Chondrocyte (in vitro differentiated cells): Measurements from ENCODE around the gene MRPL42. TPM values are rescaled to one million over a fixed set of nuclear protein-coding genes. Genes with fewer than 3 reads are reported as not detected.
A peak's percentile ranks its signal among the peaks of the same experiment; 100 is the strongest.
"Not testable (repeated sequence)": the region's sequence is repeated elsewhere in the genome, so short reads cannot be mapped to it uniquely, and the experiment has no call there.

Source experiments
- DNase-seq: peaks from one replicate; pipeline ENCODE4 v3.0.0; 2021; ENCODE audit warnings: mixed read lengths, low spot score
- H3K27ac Mint-ChIP-seq: one replicate; pipeline ENCODE4 v1.8.0; 2021; ENCODE audit warnings: mild to moderate bottlenecking, moderate library complexity, mixed read lengths; ENCODE audit not compliant: unreplicated experiment
- H3K27me3 Mint-ChIP-seq: 2 replicates; pipeline ENCODE4 v1.8.0; 2021; ENCODE audit warnings: low read depth, mixed read lengths
- H3K36me3 Mint-ChIP-seq: 2 replicates; pipeline ENCODE4 v1.8.0; 2021; ENCODE audit warnings: low read depth, mixed read lengths
- H3K4me1 Mint-ChIP-seq: 2 replicates; pipeline ENCODE4 v1.8.0; 2021; ENCODE audit warnings: low read depth, mild to moderate bottlenecking, mixed read lengths
- H3K4me3 Mint-ChIP-seq: one replicate; pipeline ENCODE4 v1.8.0; 2021; ENCODE audit warnings: mild to moderate bottlenecking, moderate library complexity, mixed read lengths; ENCODE audit not compliant: unreplicated experiment
- H3K9me3 Mint-ChIP-seq: 2 replicates; pipeline ENCODE4 v1.8.0; 2021; ENCODE audit warnings: low read depth, mixed read lengths
- total RNA-seq: library from RNA; stranded (reverse); gene quantifications from 3 replicates; pipeline ENCODE4 v1.2.1, GENCODE V29; 2021
- TF ChIP-seq, protein P1 (sequence below): fragments of 200-600 bp; sonication (generic); IDR thresholded peaks from 2 replicates; pipeline ENCODE4 v1.5.0; 2021; ENCODE audit warnings: antibody characterized with exemption, mild to moderate bottlenecking, moderate library complexity

MRPL42 gene
- total RNA-seq, 1 donor from 2014 or later: 41.4 TPM

DNA sequence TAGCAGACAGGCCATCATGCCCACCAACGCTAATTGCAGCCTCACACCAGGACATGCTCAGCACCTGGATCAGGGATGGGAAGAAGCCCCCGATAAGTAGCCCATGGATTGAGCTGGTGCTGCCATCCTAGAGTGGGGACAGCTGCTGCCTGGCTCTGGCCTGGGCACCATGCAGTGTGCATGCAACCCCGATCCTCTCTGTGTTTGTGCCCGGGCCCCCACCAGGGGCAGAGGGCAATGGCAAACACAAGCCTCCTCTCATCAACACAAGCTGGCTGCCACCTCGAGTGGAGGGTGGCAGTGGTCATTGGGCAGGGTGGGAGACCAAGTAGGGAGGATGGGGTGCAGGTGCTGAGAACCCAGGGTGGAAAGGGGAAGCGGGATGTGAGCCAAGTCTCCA is 81.9 kb downstream of the MRPL42 start:
- Mint-ChIP-seq H3K4me1 (no peaks in the 10 kb centered on the region), H3K27ac (no peak overlapping the region), H3K36me3 (no peaks in the 10 kb centered on the region), H3K4me3 (no peak overlapping the region), H3K27me3 (no peaks in the 10 kb centered on the region), H3K9me3 (peaks cover 3% of the 10 kb centered on the region)
- TF ChIP-seq, protein P1, sequence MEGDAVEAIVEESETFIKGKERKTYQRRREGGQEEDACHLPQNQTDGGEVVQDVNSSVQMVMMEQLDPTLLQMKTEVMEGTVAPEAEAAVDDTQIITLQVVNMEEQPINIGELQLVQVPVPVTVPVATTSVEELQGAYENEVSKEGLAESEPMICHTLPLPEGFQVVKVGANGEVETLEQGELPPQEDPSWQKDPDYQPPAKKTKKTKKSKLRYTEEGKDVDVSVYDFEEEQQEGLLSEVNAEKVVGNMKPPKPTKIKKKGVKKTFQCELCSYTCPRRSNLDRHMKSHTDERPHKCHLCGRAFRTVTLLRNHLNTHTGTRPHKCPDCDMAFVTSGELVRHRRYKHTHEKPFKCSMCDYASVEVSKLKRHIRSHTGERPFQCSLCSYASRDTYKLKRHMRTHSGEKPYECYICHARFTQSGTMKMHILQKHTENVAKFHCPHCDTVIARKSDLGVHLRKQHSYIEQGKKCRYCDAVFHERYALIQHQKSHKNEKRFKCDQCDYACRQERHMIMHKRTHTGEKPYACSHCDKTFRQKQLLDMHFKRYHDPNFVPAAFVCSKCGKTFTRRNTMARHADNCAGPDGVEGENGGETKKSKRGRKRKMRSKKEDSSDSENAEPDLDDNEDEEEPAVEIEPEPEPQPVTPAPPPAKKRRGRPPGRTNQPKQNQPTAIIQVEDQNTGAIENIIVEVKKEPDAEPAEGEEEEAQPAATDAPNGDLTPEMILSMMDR: no peak
- no peak for DNase-seq

DNA sequence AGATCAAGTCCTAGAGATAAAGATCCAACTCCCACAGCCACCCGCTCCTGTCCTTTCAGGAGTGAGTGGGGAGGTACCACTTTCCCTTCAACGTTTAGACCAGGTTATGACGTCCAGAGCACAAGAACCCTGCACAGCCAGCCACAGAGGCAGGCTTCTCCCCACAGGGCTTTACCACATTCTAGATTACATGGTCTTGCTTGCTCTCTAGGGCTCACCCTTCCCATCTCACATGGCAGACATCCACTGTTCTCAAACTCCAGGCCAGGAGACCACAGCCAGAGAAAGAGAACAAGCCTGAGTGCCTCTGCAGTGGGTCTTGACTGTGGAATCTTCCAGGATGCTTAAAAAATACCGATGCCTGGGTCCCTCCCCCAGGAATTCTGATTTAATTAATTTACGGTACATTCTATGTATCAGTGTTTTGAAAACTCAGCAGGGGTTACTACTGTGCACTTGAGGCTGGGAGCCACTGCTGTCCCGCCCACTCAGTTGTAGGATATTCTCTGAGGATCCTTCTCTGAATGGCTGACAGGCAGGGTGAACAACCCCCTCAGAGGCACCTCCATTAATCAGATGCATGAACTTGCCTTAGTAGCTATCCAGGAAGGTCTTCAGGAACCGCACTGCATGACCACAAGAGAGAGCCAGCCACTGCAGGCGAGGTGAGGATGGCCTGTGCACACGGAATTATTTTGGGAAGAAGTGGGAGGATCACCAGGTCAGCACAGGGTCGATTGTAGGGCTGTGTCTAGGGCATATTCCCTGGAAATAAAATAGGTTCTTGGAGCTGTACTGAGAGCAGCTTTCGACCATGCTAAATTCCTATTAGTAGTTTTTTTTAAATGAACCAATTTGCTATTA is 83.7 kb downstream of the MRPL42 start:
- TF ChIP-seq, protein P1: no peak
- Mint-ChIP-seq H3K27ac (no peak overlapping the region), H3K9me3 (peaks cover 3% of the 10 kb centered on the region), H3K27me3 (no peaks in the 10 kb centered on the region), H3K4me3 (no peak overlapping the region), H3K36me3 (no peaks in the 10 kb centered on the region), H3K4me1 (no peaks in the 10 kb centered on the region)
- no peak for DNase-seq

DNA sequence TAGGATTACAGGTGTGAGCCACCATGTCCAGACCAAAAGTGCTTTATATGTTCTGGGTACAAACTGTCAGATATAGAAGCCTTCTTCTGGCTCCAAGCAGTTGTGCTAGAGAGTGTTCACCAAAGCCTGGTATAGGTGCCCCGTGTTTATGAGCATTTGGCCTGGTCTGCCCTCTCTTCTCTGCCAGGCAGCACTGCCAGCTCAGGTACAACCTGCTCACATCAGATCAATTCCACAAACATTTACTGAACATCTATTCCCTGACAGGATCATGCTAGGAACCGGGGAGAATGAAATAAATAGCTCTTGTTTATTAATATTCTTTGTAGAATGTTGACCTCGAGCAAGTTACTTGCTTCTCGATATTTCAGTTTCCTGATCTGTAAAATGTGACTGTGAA is 85.1 kb downstream of the MRPL42 start:
- no peaks in the 10 kb centered on the region for H3K36me3 Mint-ChIP-seq

DNA sequence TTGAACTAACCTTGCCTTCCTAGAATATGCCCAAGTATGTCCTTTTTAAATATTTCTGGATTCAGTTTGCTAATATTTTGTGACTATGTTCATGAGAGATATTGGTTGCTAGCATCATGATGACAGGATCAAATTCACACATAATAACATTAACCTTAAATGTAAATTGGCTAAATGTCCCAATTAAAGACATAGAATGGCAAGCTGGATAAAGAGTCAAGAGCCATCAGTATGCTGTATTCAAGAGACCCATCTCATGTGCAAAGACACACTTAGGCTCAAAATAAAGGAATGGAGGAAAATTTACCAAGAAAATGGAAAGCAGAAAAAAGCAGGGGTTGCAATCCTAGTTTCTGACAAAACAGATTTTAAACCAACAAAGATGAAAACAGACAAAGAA is 90.6 kb downstream of the MRPL42 start:
- H3K27me3 Mint-ChIP-seq, H3K27ac Mint-ChIP-seq, H3K4me1 Mint-ChIP-seq, H3K4me3 Mint-ChIP-seq, DNase-seq: not testable (repeated sequence)
- Mint-ChIP-seq H3K36me3 (peaks cover 11% of the 10 kb centered on the region), H3K9me3 (peaks cover 31% of the 10 kb centered on the region)

More for the DNA sequence above, 85.1 kb downstream of the MRPL42 start:
- H3K27ac Mint-ChIP-seq: no peak overlapping the region
- peaks cover 3% of the 10 kb centered on the region for H3K9me3 Mint-ChIP-seq
- H3K4me3 Mint-ChIP-seq: no peak overlapping the region
- H3K27me3 Mint-ChIP-seq: no peaks in the 10 kb centered on the region
- TF ChIP-seq, protein P1: no peak
- no peak for DNase-seq
- H3K4me1 Mint-ChIP-seq: no peaks in the 10 kb centered on the region

DNA sequence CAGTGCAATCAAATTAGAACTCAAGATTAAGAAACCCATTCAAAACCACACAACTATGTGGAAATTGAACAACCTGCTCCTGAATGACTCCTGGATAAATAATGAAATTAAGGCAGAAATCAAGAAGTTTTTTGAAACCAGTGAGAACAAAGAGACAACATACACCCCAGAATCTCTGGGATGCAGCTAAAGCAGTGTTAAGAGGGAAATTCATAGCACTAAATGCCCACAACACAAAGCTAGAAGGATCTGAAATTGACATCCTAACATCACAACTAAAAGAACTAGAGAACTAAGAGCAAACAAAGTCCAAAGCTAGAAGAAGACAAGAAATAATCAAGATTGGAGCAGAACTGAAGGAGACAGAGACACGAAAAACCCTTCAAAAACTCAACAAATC is 91.4 kb downstream of the MRPL42 start:
- not testable (repeated sequence) for DNase-seq, H3K27me3 Mint-ChIP-seq, H3K4me1 Mint-ChIP-seq, H3K27ac Mint-ChIP-seq, H3K4me3 Mint-ChIP-seq
- Mint-ChIP-seq H3K9me3 (peaks cover 28% of the 10 kb centered on the region), H3K36me3 (peaks cover 11% of the 10 kb centered on the region)

DNA sequence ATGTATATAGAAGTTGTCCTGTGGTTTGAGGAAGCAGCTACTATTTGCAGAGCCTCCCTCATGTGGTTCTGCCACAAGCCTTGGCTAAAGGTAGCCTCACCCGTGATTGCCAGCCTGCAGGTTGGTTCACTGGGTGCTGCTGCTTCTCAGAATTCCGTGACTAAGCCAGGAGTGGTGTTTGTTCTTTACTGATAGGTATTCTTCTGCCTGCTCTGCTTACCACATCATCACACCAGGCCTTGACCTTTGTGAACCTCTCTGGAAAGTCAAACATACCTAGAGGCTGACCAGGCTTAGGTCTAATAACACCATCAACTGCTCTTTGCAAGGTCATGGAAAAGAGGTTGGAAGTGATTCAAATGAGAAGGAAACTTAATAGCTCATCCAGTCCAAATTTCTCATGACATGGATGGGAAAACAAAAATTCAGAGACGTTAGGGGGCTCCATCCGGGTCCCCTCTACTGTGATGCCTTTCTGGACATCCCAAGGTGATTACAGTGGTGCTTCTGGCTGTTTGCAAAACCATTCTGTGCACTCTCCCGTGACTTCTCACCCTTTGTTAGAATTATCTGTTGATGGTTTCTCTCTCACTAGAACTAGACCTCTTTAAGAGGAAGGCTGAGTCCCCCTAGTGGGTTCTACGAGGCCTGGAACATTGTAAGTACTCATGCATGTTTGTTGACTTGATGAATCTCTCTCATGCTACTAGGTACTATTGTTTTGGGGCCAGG is 96.7 kb downstream of the MRPL42 start:
- Mint-ChIP-seq H3K4me1 (no peaks in the 10 kb centered on the region), H3K27ac (no peak overlapping the region)

More for the DNA sequence above, 96.7 kb downstream of the MRPL42 start:
- Mint-ChIP-seq H3K27me3 (no peaks in the 10 kb centered on the region), H3K9me3 (peaks cover 17% of the 10 kb centered on the region), H3K36me3 (peaks cover 2% of the 10 kb centered on the region), H3K4me3 (no peak overlapping the region)
- TF ChIP-seq, protein P1: peak; percentile 68
- no peak for DNase-seq
